HG03354 (cell line): ENCODE data around the gene GLI3.

ENCODE experiments used
- ATAC-seq: cut with Tn5 transposase; IDR thresholded peaks from one replicate; pipeline ENCODE4 v1.9.1; 2021; ENCODE audit warnings: mild to moderate bottlenecking; ENCODE audit not compliant: unreplicated experiment, poor library complexity, severe bottlenecking

GLI3 gene

DNA sequence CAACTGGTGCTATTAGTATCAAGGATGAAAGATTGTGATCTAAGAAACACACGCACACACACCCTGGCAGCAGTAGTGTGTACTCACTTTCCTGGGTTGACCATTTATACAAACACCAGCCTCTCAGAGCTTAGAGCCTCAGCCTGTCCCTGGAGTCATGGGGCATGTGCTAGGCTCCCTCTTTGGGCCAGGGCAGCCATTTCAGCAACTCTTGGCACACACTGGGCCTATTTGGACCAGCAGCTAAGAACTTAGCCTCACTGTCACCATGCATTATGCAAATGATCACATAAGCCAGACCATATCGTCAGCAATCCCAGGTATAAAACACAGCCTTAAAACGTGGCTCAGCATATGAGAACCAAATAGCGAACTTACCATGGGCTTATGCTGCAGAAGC is 51.3 kb downstream of the GLI3 start:
- ATAC-seq: no peak

GRCh38 chr7:42183547-42183946 is 53.5 kb downstream of the GLI3 start:
- no peak for ATAC-seq

GRCh38 chr7:42181566-42181965 is 55.4 kb downstream of the GLI3 start:
- no peak for ATAC-seq

DNA sequence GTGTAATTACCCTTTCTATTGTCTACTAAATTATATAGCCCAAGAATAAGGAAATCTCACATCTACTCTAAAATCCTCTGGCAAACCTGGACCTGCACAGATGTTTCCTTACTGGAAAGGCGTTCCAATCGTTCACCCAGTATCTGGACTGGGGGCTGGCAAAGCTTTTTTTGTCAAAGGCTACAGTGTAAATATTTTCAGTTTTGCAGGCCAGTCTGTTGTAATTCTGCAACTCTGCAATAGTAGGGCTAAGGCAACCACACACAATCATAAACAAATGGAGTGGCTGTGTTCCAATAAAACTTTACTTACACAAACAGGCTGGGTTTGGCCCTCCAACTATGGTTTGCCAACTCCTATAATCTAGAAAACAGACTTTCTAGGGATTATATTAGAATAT is 56.2 kb downstream of the GLI3 start:
- no peak for ATAC-seq

DNA sequence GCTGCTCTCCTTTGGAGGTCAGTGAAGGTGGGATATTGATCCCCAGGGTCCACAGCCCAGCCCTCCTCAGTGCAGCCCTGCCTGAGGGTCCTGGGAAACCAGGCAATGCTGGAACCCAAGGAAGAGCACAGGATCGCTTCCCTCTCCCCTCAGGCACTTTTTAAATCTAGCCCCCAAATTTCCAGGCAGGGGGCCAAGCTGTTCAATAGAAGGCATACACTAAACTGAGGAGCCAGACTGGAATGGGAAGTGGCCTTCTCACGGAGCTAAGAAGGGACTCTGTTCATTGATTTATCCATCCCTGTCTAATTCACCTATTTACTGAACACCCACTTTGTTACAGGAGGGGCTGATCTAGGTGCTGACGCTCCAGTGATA is 60.3 kb downstream of the GLI3 start:
- no peak for ATAC-seq

DNA sequence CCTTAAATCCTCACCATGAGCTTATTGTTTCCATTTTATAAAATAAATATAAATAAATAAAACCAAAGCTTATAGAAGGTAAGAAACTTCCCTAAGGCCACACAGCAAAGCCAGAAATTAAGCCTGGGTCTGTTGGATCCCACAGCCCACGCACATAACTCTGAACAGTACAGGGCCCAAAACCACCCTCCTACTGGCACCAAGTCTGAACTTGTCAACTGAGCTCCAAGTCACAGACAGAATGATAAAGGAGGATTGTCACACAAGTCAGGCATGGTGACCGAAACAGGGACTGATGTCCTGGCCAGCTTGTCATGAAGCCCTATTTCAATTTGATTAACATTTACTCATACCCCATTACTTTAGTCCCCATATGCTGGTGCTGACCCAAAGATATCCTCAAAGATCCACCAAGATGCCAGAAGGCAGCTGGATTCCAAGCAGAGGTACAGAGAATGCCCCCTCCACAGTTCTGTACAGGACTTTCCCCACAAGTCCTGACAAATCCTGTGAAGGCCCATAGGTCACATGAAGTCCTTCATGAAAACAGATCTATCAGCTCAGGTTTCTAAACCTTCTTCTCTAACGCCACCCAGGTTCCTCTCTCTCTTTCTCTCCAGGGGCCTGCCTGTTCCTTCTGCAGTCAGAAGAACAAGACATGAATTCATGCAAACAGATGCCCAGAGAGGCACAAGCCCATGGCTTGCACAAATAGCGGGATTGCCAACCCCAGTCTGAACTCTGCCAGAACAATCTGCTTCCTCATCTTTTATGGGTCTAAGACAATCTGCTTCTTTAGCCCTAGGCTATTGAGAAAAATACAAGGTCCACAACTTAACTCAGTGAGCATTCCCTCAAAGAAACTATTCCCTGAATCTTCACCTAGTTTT is 60.9 kb downstream of the GLI3 start:
- no peak for ATAC-seq

GRCh38 chr7:42174391-42174912 is 62.6 kb downstream of the GLI3 start:
- no peak for ATAC-seq

- no peak for ATAC-seq
These were observed 66.3 kb downstream of the GLI3 start for GRCh38 chr7:42170724-42171123.

- no peak for ATAC-seq
These were observed 68.5 kb downstream of the GLI3 start for GRCh38 chr7:42168512-42168911.

DNA sequence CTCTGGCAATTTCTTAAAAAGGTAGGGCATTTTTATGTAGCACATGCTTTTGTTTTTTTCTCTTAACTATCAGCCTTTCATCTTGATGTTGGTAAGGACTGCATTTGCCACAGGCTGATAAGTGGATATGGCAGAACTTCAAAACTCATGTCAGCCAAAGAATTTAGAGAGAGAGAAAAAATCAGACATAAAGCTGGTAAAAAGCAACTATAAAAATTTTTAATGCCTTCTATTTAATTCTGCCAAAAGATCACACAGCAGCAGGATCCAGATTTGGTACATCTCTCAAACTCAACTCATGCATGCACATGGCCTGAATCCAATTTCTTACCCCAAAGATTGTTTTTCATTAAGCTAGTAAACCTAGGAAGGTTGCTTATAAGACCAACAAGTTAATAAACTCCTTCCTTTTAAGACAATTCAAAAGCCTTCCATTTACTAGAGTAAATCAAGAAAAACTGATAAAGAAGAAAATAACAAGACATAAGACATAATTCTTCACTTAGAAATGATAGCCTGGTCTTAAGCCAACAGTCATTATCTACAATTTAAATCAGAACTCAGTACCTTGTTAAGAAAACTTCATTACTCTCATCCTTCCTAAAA is 69.3 kb downstream of the GLI3 start:
- no peak for ATAC-seq

GRCh38 chr7:42167206-42167605 is 69.8 kb downstream of the GLI3 start:
- ATAC-seq: no peak

GRCh38 chr7:42164881-42165428 is 72.1 kb downstream of the GLI3 start:
- ATAC-seq: no peak

- ATAC-seq: no peak
These were observed 74.3 kb downstream of the GLI3 start for GRCh38 chr7:42162560-42163325.

- no peak for ATAC-seq
These were observed 75.3 kb downstream of the GLI3 start for GRCh38 chr7:42161719-42162118.

DNA sequence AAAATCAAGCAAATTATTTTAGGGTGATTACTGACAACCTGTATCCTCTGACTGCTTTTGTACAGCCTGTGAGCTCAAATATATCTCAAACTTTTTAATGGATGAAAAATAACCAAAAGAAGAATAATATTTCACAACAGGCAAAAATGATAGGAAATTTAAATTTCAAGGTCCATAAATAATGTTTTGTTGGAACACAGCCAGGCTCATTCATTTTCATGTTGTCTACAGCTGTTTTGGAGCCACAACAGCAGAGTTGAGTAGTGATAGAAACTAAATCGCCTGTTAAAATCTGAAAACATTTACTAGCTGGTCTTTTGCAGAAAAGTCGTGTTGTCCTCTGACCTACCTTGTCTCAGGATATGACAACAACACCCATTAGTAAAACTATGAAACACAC is 75.9 kb downstream of the GLI3 start:
- no peak for ATAC-seq

- ATAC-seq: no peak
These were observed 77.9 kb downstream of the GLI3 start for GRCh38 chr7:42159130-42159529.

GRCh38 chr7:42156967-42157721 is 79.9 kb downstream of the GLI3 start:
- ATAC-seq: no peak

DNA sequence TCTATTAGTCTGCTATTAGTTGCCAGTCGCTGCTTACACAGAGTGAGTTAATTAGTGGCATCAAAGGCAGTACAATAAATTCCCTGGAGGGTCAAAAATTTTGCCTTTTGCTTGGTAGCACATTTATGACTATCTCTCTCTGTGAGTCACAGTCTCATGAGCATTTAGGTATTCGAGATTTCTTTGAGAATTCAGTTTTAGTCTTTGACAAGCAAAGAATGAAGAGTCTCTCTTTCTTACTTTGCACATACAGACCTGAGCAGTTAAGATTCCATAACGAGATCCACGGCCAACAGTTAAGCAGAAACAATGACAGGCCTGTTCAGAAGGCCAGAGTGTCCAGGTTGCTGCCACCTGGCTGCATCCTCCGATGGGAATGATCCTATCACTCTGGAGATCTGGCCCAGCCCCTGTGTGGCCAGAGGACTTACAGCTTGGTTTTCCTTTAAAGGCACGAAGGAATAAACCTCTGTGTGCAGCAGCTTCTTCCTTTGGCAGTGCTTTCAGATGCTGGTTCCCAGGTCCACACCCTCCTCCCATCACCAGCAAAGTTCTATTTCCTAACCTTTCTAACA is 80.6 kb downstream of the GLI3 start:
- no peak for ATAC-seq

DNA sequence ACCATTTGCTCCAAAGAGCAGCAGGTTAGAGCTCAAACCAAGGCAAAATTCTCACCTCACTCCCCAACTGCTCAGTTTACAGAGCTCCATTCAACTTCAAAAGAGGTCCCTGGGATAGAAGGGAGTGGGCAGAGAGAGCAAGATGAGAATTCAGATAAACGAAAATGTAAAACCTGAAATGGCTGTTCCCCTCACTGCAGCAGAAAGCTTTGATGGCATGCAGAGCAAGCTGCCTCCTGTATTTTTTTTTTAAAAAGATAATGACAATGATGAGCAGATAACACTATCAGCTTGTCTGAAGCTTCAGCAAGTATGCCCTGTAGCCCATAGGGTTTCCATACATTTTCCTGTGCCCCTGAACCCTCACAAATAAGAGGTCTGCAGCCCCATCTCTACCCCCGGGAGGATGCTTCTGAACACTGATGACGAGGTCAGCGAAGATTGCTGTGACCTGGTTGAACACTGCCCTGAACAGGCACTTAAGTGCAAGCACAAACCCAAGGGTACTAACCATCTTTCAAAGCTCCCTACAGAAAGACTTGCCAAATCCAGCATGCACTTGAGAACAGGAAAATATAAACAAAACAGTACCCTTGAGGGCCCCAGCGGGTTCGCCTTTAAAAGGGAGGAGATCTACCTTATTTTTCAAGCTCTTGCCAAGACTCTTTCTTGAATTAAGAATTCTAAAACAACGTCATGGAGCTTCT is 81.3 kb downstream of the GLI3 start:
- no peak for ATAC-seq
